HL-60 (cell line): Measurements from ENCODE around the gene CNTNAP2.

ENCODE experiments used
- CTCF ChIP-seq: IDR thresholded peaks from one replicate; pipeline ENCODE4 v1.5.1; 2011; ENCODE audit warnings: low read length, control low read depth, inconsistent platforms; ENCODE audit not compliant: insufficient read depth
- GABPA ChIP-seq: IDR thresholded peaks from 2 replicates; pipeline ENCODE4 v1.6.1; 2012; ENCODE audit warnings: low read depth
- POLR2AphosphoS5 ChIP-seq: IDR thresholded peaks from 2 replicates; pipeline ENCODE4 v1.6.1; 2012; ENCODE audit warnings: low read depth
- REST ChIP-seq: IDR thresholded peaks from 2 replicates; pipeline ENCODE4 v1.6.1; 2012; ENCODE audit warnings: low read depth; ENCODE audit not compliant: insufficient replicate concordance
- SPI1 ChIP-seq: IDR thresholded peaks from 2 replicates; pipeline ENCODE4 v1.6.1; 2012; ENCODE audit warnings: low read depth, mild to moderate bottlenecking, borderline replicate concordance

- TF ChIP-seq CTCF (no peak), GABPA (no peak), POLR2AphosphoS5 (no peak), SPI1 (no peak), REST (no peak)
Observed at GRCh38 chr7:147146169-147146568, 1029.6 kb downstream of the CNTNAP2 start.
